ENCODE results near the gene PRKCB.

- TF ChIP-seq CTCF (IDR thresholded peaks at IDR 0.05; ENCODE audit: poor library complexity) (no peak), EZH2 (IDR thresholded peaks at IDR 0.05; ENCODE audit: borderline replicate concordance) (no peak)
Measured at GRCh38 chr16:24163935-24164334, 328.2 kb downstream of the PRKCB start.
